GM13976 (cell line): ENCODE results near the gene CEBPA.

Source experiments
- DNase-seq: peaks from one replicate; pipeline ENCODE4 v3.0.0; 2012; ENCODE audit warnings: low spot score
- CTCF ChIP-seq: IDR thresholded peaks from 2 replicates; pipeline ENCODE4 v1.5.1; 2012; ENCODE audit warnings: borderline replicate concordance, mild to moderate bottlenecking; ENCODE audit not compliant: insufficient read depth; ENCODE audit errors: extremely low read depth, missing control alignments, control extremely low read depth
- in situ Hi-C: fragments of 300-500 bp; cut with MboI; formaldehyde crosslinking; loops from one replicate; pipeline ENCODE4 v1.12.0; 2022; ENCODE audit warnings: low sequenced_read_pairs, mixed read lengths, inconsistent platforms; ENCODE audit not compliant: unreplicated experiment

The CEBPA gene

GRCh38 chr19:33339016-33339984 is 37.0 kb upstream of the CEBPA start:
- TF ChIP-seq CTCF: no peak
- in situ Hi-C loops: no loop called here
- no peak for DNase-seq

DNA sequence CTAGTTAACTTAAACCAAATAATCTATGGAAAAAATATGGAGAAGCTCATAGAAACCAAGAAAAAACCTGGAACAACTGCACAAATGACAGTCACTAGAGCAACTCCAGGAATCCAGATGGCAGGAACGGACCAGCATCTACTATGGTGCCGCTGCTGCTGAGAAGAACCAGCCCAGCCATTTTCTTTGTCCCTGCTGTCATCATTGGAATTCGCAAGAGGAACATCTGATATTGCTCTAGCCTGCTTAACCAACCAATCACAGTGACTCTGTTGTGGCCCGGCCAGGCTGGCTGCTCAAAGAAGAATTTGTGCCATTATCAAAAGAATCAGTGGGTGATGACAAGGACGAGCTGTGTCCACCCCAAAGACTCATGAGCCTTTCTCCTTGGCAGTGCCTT is 33.1 kb upstream of the CEBPA start:
- TF ChIP-seq CTCF: no peak
- no peak for DNase-seq
- in situ Hi-C loops: no loop called here

GRCh38 chr19:33334271-33334670 is 31.9 kb upstream of the CEBPA start:
- no peak for DNase-seq
- TF ChIP-seq CTCF: no peak
- in situ Hi-C loops: no loop called here

GRCh38 chr19:33333642-33334041 is 31.3 kb upstream of the CEBPA start:
- in situ Hi-C loops: no loop called here
- no peak for TF ChIP-seq CTCF

GRCh38 chr19:33333151-33333550 is 30.8 kb upstream of the CEBPA start:
- no peak for DNase-seq
- in situ Hi-C loops: no loop called here
- no peak for TF ChIP-seq CTCF

More at GRCh38 chr19:33333642-33334041, 31.3 kb upstream of the CEBPA start:
- DNase-seq: no peak

- in situ Hi-C loops: no loop called here
- TF ChIP-seq CTCF: no peak
- DNase-seq: no peak
These were observed 29.9 kb upstream of the CEBPA start for GRCh38 chr19:33332248-33332647.

GRCh38 chr19:33329736-33330135 is 27.4 kb upstream of the CEBPA start:
- no peak for DNase-seq
- no peak for TF ChIP-seq CTCF
- in situ Hi-C loops: no loop called here
